HepG2 (cell line): Measurements from ENCODE around the gene ETV5. TPM values are rescaled to one million over a fixed set of nuclear protein-coding genes. Genes with fewer than 3 reads are reported as not detected.

ENCODE experiments used
- ATAC-seq: fragments of 200-7000 bp; cut with Tn5 transposase; 3 replicates; pipeline ENCODE4 v1.9.1; 2020; ENCODE audit warnings: mild to moderate bottlenecking, moderate library complexity
- BruUV-seq: library from RNA; stranded (reverse); fragments of 400-500 nt; replicated peaks from 2 replicates; lab custom pipeline; 2021; lab: Mats Ljungman, UMichigan
- CTCF ChIA-PET: fragments of 300-600 bp; formaldehyde crosslinking; extraction: SDS; loops from one replicate; lab custom pipeline; 2021; ENCODE audit warnings: low total read pairs, inconsistent platforms, low intra/inter-chr PET ratio; lab: Yijun Ruan, JAX
- POLR2A ChIA-PET: fragments of 350-600 bp; sonication (Branson Sonifier 250); formaldehyde crosslinking; loops from one replicate; lab custom pipeline; 2020; ENCODE audit warnings: antibody characterized with exemption, inconsistent platforms; lab: Yijun Ruan, JAX
- DNase-seq: peaks from one replicate; pipeline ENCODE4 v3.0.0-alpha.2; 2015; ENCODE audit warnings: low spot score
- FAIRE-seq: peaks from 3 replicates; lab custom pipeline; 2011; peaks lifted over from hg19 to GRCh38; lab: Jason Lieb, UNC
- H2AFZ ChIP-seq: one replicate; pipeline ENCODE4 v1.6.1; 2011; ENCODE audit warnings: low read length, inconsistent platforms
- H3K27ac ChIP-seq: fragments of 300-600 bp; 3 replicates; pipeline ENCODE4 v1.8.0; 2011; ENCODE audit warnings: mixed run types, mild to moderate bottlenecking, mixed read lengths, low read length, inconsistent platforms; ENCODE audit not compliant: insufficient read depth; ENCODE audit errors: extremely low read length
- H3K27me3 ChIP-seq, 2 experiments: fragments of 200-600 bp in 1 of 2; 2 replicates in 1 of 2; 3 replicates in 1 of 2; pipeline versions ENCODE4 v1.6.0 to v1.8.0; 2011; ENCODE audit warnings: low read length in 2 of 2, mild to moderate bottlenecking in 2 of 2, moderate library complexity in 2 of 2, inconsistent platforms in 1 of 2; ENCODE audit not compliant: insufficient read depth in 2 of 2, control insufficient read depth in 1 of 2
- H3K36me3 ChIP-seq, 2 experiments: fragments of 200-600 bp in 1 of 2; replicated peaks in 1 of 2; 2 replicates in 1 of 2; 3 replicates in 1 of 2; pipeline versions ENCODE4 v1.5.1 to v1.8.0; 2011; ENCODE audit warnings: low read length in 2 of 2, inconsistent platforms in 1 of 2; ENCODE audit not compliant: insufficient read depth in 2 of 2, control insufficient read depth in 1 of 2
- H3K4me1 ChIP-seq: 2 replicates; pipeline ENCODE4 v1.5.1; 2012; ENCODE audit warnings: low read length, inconsistent platforms; ENCODE audit not compliant: insufficient read depth
- H3K4me2 ChIP-seq: 2 replicates; pipeline ENCODE4 v1.6.0; 2011; ENCODE audit warnings: low read depth, low read length, inconsistent platforms
- H3K4me3 ChIP-seq, 3 experiments: fragments of 200-600 bp in 1 of 3; sonication (generic), shearing (Covaris generic) in 1 of 3; replicated peaks in 1 of 3; 2 replicates each; pipeline ENCODE4 v1.5.1; 2011 to 2016; ENCODE audit warnings: low read length in 3 of 3, inconsistent platforms in 2 of 3, low read depth in 2 of 3, mild to moderate bottlenecking in 2 of 3, control low read depth in 1 of 3, mixed read lengths in 1 of 3; ENCODE audit not compliant: insufficient read depth in 1 of 3
- H3K79me2 ChIP-seq: one replicate; pipeline ENCODE4 v1.6.1; 2011; ENCODE audit warnings: low read length, inconsistent platforms; ENCODE audit not compliant: insufficient read depth
- H3K9ac ChIP-seq: 2 replicates; pipeline ENCODE4 v1.6.0; 2011; ENCODE audit warnings: mild to moderate bottlenecking, low read depth, low read length, inconsistent platforms; ENCODE audit not compliant: insufficient read depth
- H3K9me3 ChIP-seq: 2 replicates; pipeline ENCODE4 v1.5.1; 2012; ENCODE audit warnings: mild to moderate bottlenecking, low read length
- H4K20me1 ChIP-seq: 2 replicates; pipeline ENCODE4 v1.6.0; 2011; ENCODE audit warnings: inconsistent platforms, mild to moderate bottlenecking, low read length, moderate library complexity; ENCODE audit not compliant: insufficient read depth
- AKNA ChIP-seq: sonication (generic); formaldehyde crosslinking; IDR thresholded peaks from 2 replicates; pipeline ENCODE4 v1.4.0; 2020; ENCODE audit warnings: missing genetic modification reagents, borderline replicate concordance
- ASH2L ChIP-seq: fragments of 300-600, 200-600 bp; sonication (generic); IDR thresholded peaks from 2 replicates; pipeline ENCODE4 v1.7.0; 2017; ENCODE audit warnings: low read depth, mild to moderate bottlenecking, moderate library complexity, mixed read lengths, low read length; ENCODE audit not compliant: insufficient read length
- ATF7-NPFF ChIP-seq: sonication (generic); formaldehyde crosslinking; IDR thresholded peaks from 2 replicates; pipeline ENCODE4 v1.8.1; 2023; ENCODE audit warnings: mild to moderate bottlenecking, low read depth, missing genetic modification reagents, moderate library complexity
- BATF2 ChIP-seq: sonication (generic); formaldehyde crosslinking; IDR thresholded peaks from 2 replicates; pipeline ENCODE4 v1.8.0; 2022; ENCODE audit warnings: mild to moderate bottlenecking, missing genetic modification reagents, moderate library complexity
- EEA1 ChIP-seq: sonication (generic); formaldehyde crosslinking; IDR thresholded peaks from 2 replicates; pipeline ENCODE4 v1.5.1; 2020; ENCODE audit warnings: mild to moderate bottlenecking, missing genetic modification reagents, borderline replicate concordance
- FOXP1 ChIP-seq, 2 experiments: fragments of 450-650 bp in 1 of 2; IDR thresholded peaks; 2 replicates each; pipeline ENCODE4 v1.6.1; 2017 to 2018; ENCODE audit warnings: antibody characterized with exemption in 1 of 2
- HMG20B ChIP-seq: conservative IDR thresholded peaks from 2 replicates; pipeline ENCODE4 v1.6.1; 2016; ENCODE audit warnings: missing genetic modification reagents, missing compliant biosample characterization
- HOMEZ ChIP-seq: IDR thresholded peaks from 2 replicates; pipeline ENCODE4 v1.6.1; 2016; ENCODE audit warnings: low read depth
- RFXAP ChIP-seq: sonication (generic); formaldehyde crosslinking; IDR thresholded peaks from 2 replicates; pipeline ENCODE4 v1.4.0; 2020; ENCODE audit warnings: missing genetic modification reagents, borderline replicate concordance
- SETDB1 ChIP-seq: sonication (generic); formaldehyde crosslinking; IDR thresholded peaks from 2 replicates; pipeline ENCODE4 v1.5.1; 2020; ENCODE audit warnings: missing genetic modification reagents, mild to moderate bottlenecking, borderline replicate concordance
- SIN3B ChIP-seq: fragments of 150-350 bp; IDR thresholded peaks from 2 replicates; pipeline ENCODE4 v1.6.1; 2014; ENCODE audit warnings: low read length
- SMARCE1 ChIP-seq: fragments of 450-650 bp; IDR thresholded peaks from 2 replicates; pipeline ENCODE4 v1.6.1; 2017; ENCODE audit warnings: borderline replicate concordance
- ZNF354B ChIP-seq: sonication (generic); formaldehyde crosslinking; IDR thresholded peaks from 2 replicates; pipeline ENCODE4 v1.8.0; 2022; ENCODE audit warnings: mild to moderate bottlenecking, missing genetic modification reagents
- ZNF589 ChIP-seq: sonication (generic); formaldehyde crosslinking; conservative IDR thresholded peaks from 2 replicates; pipeline ENCODE4 v1.8.0; 2022; ENCODE audit warnings: mild to moderate bottlenecking, moderate library complexity, missing genetic modification reagents
- ZNF709 ChIP-seq: sonication (generic); formaldehyde crosslinking; IDR thresholded peaks from 2 replicates; pipeline ENCODE4 v1.5.0; 2020; ENCODE audit warnings: mild to moderate bottlenecking, missing genetic modification reagents
- ZSCAN22 ChIP-seq: sonication (generic); formaldehyde crosslinking; IDR thresholded peaks from 2 replicates; pipeline ENCODE4 v1.4.0; 2020; ENCODE audit warnings: mild to moderate bottlenecking, missing genetic modification reagents
- WGBS: methylation state at CpG from one replicate; pipeline ENCODE4 v1.1.6; 2017; ENCODE audit warnings: low lambda C conversion rate; 5-methylcytosine and 5-hydroxymethylcytosine counted together
- in situ Hi-C: cut with HindIII; loops from 2 replicates; pipeline ENCODE4 v1.10.0; 2017; ENCODE audit warnings: low pct_unique_long_range_greater_than_20kb; ENCODE audit not compliant: extremely low pct_ligation_motif_present
- intact Hi-C: fragments of 100-400 bp; cut with micrococcal nuclease; formaldehyde crosslinking; loops from one replicate; pipeline ENCODE4 v1.10.0; 2022; ENCODE audit not compliant: unreplicated experiment
- polyA plus RNA-seq, 8 experiments: library from polyadenylated mRNA; depleted of rRNA in 3 of 8; stranded (reverse) in 7 of 8; unstranded in 1 of 8; fragments of >200 nt; fragmentation: Illumina TruSeq in 4 of 8; extraction: Trizol in 4 of 8; gene quantifications; 2 replicates each; pipeline versions ENCODE4 v1.2.1 to v1.2.3, GENCODE V29; 2011 to 2016; ENCODE audit warnings: low read depth in 4 of 8, missing spikeins in 1 of 8, mixed read lengths in 1 of 8; ENCODE audit not compliant: insufficient read depth in 1 of 8
- total RNA-seq, 5 experiments: library from RNA; depleted of rRNA; stranded (reverse); fragments of >200 nt; fragmentation: Illumina TruSeq; extraction: Trizol; gene quantifications; 2 replicates each; pipeline ENCODE4 v1.2.3, GENCODE V29; 2016; ENCODE audit warnings: low read depth in 1 of 5

ETV5 gene
- total and polyA plus RNA-seq, 2 of the 13 experiments (the other 11 are each of a cell fraction or from before 2014, with no cell fraction given): 52.9 to 57.2 TPM

- intact Hi-C loops: no loop called here
- H3K4me1 ChIP-seq: peaks cover 12% of the 10 kb centered on the region; the same call in 1 of the 2 replicates
- H4K20me1 ChIP-seq: peaks cover 4% of the 10 kb centered on the region
- FAIRE-seq: no peak
- TF ChIP-seq FOXP1 (IDR thresholded peaks at IDR 0.05): no peak
- no peak for TF ChIP-seq FOXP1 (CRISPR knock-in tag; IDR thresholded peaks at IDR 0.05)
- no peak for TF ChIP-seq ZNF709 (CRISPR knock-in tag)
- no peak for TF ChIP-seq AKNA
- TF ChIP-seq HOMEZ (CRISPR knock-in tag): no peak
- TF ChIP-seq ATF7-NPFF (CRISPR knock-in tag): no peak
- no peak for TF ChIP-seq ASH2L
- no peak for TF ChIP-seq EEA1 (CRISPR knock-in tag)
- no peak for TF ChIP-seq BATF2
- no peak for TF ChIP-seq RFXAP (CRISPR knock-in tag)
- TF ChIP-seq ZSCAN22 (CRISPR knock-in tag): no peak
- no peak for TF ChIP-seq SIN3B
- TF ChIP-seq SMARCE1: no peak
- no peak for TF ChIP-seq SETDB1 (CRISPR knock-in tag)
- no peak for TF ChIP-seq ZNF589
- no peak for TF ChIP-seq HMG20B (CRISPR knock-in tag)
- no peak for TF ChIP-seq ZNF354B (CRISPR knock-in tag)
- H3K4me2 ChIP-seq: no peak overlapping the region
- 88% methylated on average over 7 of the region's 7 CpGs for whole genome bisulfite sequencing
- no peak overlapping the region for H3K4me3 ChIP-seq
- H3K36me3 ChIP-seq: peaks cover 16 to 88% of the 10 kb centered on the region in 2 experiments
- H3K27me3 ChIP-seq: no peaks in the 10 kb centered on the region
- CTCF ChIA-PET: no interaction called here
- no peak overlapping the region for H2AFZ ChIP-seq
- H3K79me2 ChIP-seq: peaks cover 21% of the 10 kb centered on the region
- H3K27ac ChIP-seq: no peak overlapping the region
- POLR2A ChIA-PET: no interaction called here
- no peak overlapping the region for H3K9ac ChIP-seq
- no peak for ATAC-seq
- H3K9me3 ChIP-seq: no peaks in the 10 kb centered on the region
- no TSS peak for BruUV-seq
- in situ Hi-C loops: no loop called here
- no peak for DNase-seq
Measured at GRCh38 chr3:186079925-186080324, 29.0 kb downstream of the ETV5 start.
